ENCODE measurements around the gene WEE2.
A peak's percentile ranks its signal among the peaks of the same experiment; 100 is the strongest.
"Not testable (repeated sequence)": the region's sequence is repeated elsewhere in the genome, so short reads cannot be mapped to it uniquely, and the experiment has no call there.

WEE2 gene

DNA sequence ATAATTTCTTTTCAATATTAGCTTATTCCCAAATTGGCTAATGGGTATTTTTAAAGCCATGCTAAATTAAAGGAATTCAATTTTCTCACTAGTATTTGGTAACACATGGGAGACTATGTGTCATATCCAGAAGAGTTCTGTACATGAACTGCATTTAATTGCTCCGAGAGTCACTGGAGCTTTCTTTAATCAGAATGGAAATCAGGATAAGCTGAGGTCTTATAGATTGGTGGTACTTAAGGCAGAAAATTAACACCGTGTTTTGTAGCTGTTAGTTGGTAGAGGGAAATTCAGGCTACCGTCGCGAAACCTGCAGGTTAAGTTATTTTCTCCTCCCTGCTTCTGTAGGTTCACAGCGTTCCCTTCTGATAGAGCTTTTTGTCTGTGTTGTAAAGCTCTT, at the start of gene WEE2:
TSS of gene WEE2 (plus strand) at position 3 of the 400 bp plus-strand sequence. CDS start 406 bp downstream, outside the sequence.
- no peak for DNase-seq

- DNase-seq = no peak
Measured at GRCh38 chr7:141659501-141659900, 48.7 kb upstream of the WEE2 start.

GRCh38 chr7:141660259-141660658, 47.9 kb upstream of the WEE2 start:
- no peak for DNase-seq

- DNase-seq = no peak
Measured at GRCh38 chr7:141663081-141663849, 44.9 kb upstream of the WEE2 start.

DNA sequence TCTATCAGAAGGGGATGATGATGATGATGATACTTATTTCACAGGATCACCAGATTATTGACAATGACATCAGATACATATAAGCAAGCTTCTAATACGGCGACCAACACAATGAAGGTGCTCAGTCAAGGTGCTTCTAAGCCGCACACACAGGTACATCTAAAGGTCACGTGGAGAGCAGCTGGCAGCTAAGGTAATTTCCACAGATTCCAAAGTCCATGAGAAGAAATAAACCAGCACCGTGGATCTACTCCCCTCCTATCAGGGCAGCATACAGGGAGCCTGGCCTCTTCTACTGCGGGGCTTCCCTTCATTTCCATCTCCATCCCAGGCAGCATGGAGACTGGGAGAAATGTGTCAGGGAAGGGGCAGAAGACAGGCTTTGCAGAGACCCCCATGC, 43.7 kb upstream of the WEE2 start:
- no peak for DNase-seq

GRCh38 chr7:141665208-141666035, 42.7 kb upstream of the WEE2 start:
- no peak for DNase-seq

DNA sequence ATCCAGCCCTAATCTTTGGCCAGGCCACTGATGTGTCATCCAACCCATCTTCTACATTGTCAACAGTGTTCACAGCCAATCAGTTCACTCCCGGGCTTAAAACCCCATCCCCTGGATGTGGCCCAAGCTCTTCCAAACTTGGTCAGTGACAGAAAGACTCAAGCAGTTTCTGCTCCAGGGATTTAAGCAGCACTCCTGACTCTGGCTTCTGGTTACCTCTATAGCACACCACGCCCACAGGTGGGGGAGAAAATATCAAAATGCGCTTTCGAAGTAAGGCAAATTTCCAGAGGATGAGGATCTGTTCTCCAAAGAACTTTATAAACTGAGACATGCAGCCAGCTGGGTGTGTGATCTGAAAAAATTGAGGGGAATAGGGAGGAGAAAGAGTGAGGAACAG, 42.1 kb upstream of the WEE2 start:
- DNase-seq = no peak

GRCh38 chr7:141668853-141669252, 39.3 kb upstream of the WEE2 start:
- no peak for DNase-seq

- DNase-seq = no peak
Measured at GRCh38 chr7:141671705-141672496, 36.3 kb upstream of the WEE2 start.

- DNase-seq = no peak
Measured at GRCh38 chr7:141673346-141673745, 34.8 kb upstream of the WEE2 start.

GRCh38 chr7:141674171-141674671, 33.9 kb upstream of the WEE2 start:
- DNase-seq = peak; percentile 85

- DNase-seq = peak; percentile 80
Measured at GRCh38 chr7:141674702-141675101, 33.5 kb upstream of the WEE2 start.

- DNase-seq = no peak
Measured at GRCh38 chr7:141675436-141676215, 32.5 kb upstream of the WEE2 start.

GRCh38 chr7:141676618-141677017, 31.5 kb upstream of the WEE2 start:
- DNase-seq = no peak

- no peak for DNase-seq
Measured at GRCh38 chr7:141679014-141679413, 29.1 kb upstream of the WEE2 start.

DNA sequence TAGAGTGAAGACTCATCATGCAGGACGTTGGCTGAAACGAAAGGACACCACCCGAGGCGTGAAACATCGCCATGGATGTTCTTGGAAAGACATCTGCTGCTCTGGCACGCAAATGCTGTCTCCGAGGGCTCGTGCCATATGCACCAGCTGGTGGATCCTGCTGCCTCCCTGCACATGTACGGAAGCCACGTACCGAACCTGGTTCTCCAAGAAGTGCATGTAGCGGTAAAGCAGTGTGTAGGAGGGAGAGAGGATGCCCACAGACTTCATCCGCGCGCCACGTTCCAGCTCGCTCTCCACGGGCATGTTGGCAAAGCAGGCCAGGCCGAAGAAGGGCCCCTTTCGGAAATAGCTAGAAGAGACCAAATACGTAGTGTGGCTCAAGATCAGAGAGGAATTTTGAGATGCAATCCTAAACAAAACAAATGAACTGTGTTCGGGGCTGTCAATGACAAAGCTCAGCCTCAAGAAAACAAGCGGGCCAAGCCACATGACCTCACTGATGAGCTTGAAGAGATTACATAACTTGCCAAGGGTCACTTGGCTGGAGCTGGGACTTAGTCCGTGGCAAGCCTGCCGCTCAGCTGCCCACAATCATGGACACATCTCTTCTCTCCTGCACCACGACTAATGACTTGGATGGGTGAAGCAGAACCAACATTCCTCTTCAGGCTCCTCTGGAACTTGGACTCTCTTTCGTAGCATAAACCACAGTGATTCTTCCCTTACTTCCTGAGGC, 22.7 kb upstream of the WEE2 start:
- no peak for DNase-seq

- DNase-seq = no peak
Measured at GRCh38 chr7:141686074-141686473, 22.1 kb upstream of the WEE2 start.

GRCh38 chr7:141686670-141687069, 21.5 kb upstream of the WEE2 start:
- DNase-seq = no peak

- no peak for DNase-seq
Measured at GRCh38 chr7:141688043-141688442, 20.1 kb upstream of the WEE2 start.

DNA sequence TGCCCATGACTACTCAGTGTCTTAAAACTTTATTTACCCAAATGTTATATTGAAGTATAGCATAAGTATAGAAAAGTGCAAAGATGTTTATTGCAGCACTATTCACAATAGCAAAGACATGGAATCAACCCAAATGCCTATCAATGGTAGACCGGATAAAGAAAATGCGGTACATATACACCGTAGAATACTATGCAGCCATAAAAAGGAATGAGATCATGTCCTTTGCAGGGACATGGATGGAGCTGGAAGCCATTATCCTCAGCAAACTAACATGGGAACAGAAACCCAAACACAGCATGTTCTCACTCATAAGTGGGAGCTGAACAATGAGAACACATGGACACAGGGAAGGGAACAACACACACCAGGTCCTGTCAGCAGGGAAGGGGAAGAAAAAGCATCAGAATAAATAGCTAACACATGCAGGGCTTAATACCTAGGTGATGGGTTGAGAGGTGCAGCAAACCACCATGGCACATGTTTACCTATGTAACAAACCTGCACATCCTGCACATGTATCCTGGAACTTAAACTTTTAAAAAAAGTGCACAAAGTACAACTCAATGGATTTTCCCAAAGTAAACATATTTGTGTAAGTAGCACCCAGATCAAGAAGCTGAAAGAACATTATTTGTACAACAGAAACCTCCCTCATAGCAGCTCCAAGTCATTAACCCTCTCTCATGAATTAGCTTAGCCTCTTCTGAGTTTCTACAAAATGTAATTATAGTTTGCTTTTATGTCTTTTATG, 18.9 kb upstream of the WEE2 start:
- not testable (repeated sequence) for DNase-seq

DNA sequence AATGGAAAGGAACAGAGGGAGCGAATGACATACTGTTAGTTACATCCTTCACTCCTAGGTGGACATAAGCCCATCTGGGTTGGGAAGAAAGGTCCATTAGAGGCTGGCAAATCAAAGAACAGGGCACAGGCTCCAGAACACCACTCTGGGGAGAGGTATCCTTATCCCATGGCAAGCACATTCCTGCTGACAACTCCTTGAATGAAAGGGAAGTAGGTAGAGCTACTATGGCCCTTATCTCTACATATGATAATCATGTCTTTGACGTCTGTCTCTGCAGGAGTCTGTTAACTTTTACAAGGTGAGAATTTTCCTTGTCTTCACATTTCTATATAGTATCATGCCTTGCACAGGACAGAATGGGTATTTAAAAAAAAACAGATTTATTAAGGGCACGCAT, 16.6 kb upstream of the WEE2 start:
- no peak for DNase-seq

Data from retina (tissue), 1 donor.